CD14-positive monocyte (primary cell): Measurements from ENCODE around the gene KDM2A. TPM values are rescaled to one million over a fixed set of nuclear protein-coding genes. Genes with fewer than 3 reads are reported as not detected.

Experiments used
- DNase-seq, 3 donors: peaks; one replicate each; pipeline ENCODE4 v3.0.0-alpha.2; 2011 to 2022
- H2AFZ ChIP-seq: 2 replicates; pipeline ENCODE4 v1.6.0; 2012; ENCODE audit warnings: mild to moderate bottlenecking, low read depth, low read length, inconsistent platforms; ENCODE audit not compliant: insufficient read depth, poor library complexity, severe bottlenecking
- H3K27ac ChIP-seq, 2 donors: 1 replicate in 1 of 2; 2 replicates in 1 of 2; pipeline ENCODE4 v1.5.1; 2012 to 2013; ENCODE audit warnings: low read length in 2 of 2, control low read depth in 1 of 2, inconsistent platforms in 1 of 2, low read depth in 1 of 2, mild to moderate bottlenecking in 1 of 2
- H3K27me3 ChIP-seq, 2 donors: one replicate each; pipeline versions ENCODE4 v1.6.0 to v1.6.1; 2011 to 2013; ENCODE audit warnings: low read length in 2 of 2; ENCODE audit not compliant: control insufficient read depth in 2 of 2, insufficient read depth in 2 of 2
- H3K36me3 ChIP-seq, 2 donors: replicated peaks in 1 of 2; 1 replicate in 1 of 2; 2 replicates in 1 of 2; pipeline versions ENCODE4 v1.5.1 to v1.6.1; 2012 to 2013; ENCODE audit warnings: low read length in 2 of 2, control low read depth in 1 of 2, inconsistent platforms in 1 of 2, mild to moderate bottlenecking in 1 of 2; ENCODE audit not compliant: insufficient read depth in 2 of 2, control insufficient read depth in 1 of 2
- H3K4me1 ChIP-seq, 2 donors: 1 replicate in 1 of 2; 2 replicates in 1 of 2; pipeline versions ENCODE4 v1.5.1 to v1.6.1; 2012 to 2013; ENCODE audit warnings: low read length in 2 of 2, control low read depth in 1 of 2, inconsistent platforms in 1 of 2, mild to moderate bottlenecking in 1 of 2, moderate library complexity in 1 of 2; ENCODE audit not compliant: insufficient read depth in 2 of 2, control insufficient read depth in 1 of 2
- H3K4me2 ChIP-seq: replicated peaks from 2 replicates; pipeline ENCODE3; 2012; ENCODE audit warnings: low read length, moderate library complexity, mild to moderate bottlenecking; ENCODE audit not compliant: poor library complexity, severe bottlenecking; ENCODE audit errors: extremely low read depth
- H3K4me3 ChIP-seq, 3 experiments: fragments of 200-600 bp in 1 of 3; sonication (generic) in 1 of 3; replicated peaks in 1 of 3; 1 replicate in 2 of 3; 2 replicates in 1 of 3; pipeline ENCODE4 v1.5.1; 2011 to 2013; ENCODE audit warnings: low read length in 3 of 3, mild to moderate bottlenecking in 3 of 3, control low read depth in 2 of 3, low read depth in 2 of 3, inconsistent platforms in 1 of 3, moderate library complexity in 1 of 3
- H3K79me2 ChIP-seq: 2 replicates; pipeline ENCODE4 v1.6.0; 2012; ENCODE audit warnings: mild to moderate bottlenecking, control low read depth, inconsistent platforms, low read length, moderate library complexity; ENCODE audit not compliant: insufficient read depth
- H3K9ac ChIP-seq: 2 replicates; pipeline ENCODE4 v1.6.0; 2017; ENCODE audit warnings: low read length, mild to moderate bottlenecking; ENCODE audit not compliant: insufficient read depth, poor library complexity, severe bottlenecking
- H3K9me3 ChIP-seq, 2 donors: replicated peaks in 1 of 2; 1 replicate in 1 of 2; 2 replicates in 1 of 2; pipeline versions ENCODE4 v1.5.1 to v1.6.1; 2012 to 2013; ENCODE audit warnings: low read length in 2 of 2, control low read depth in 1 of 2; ENCODE audit not compliant: control insufficient read depth in 1 of 2, insufficient read depth in 1 of 2
- H4K20me1 ChIP-seq: 2 replicates; pipeline ENCODE4 v1.6.0; 2012; ENCODE audit warnings: mild to moderate bottlenecking, low read length, control low read depth, moderate library complexity; ENCODE audit not compliant: insufficient read depth
- H3K27ac Mint-ChIP-seq, 7 donors: one replicate each; pipeline ENCODE4 v1.8.0; 2020; ENCODE audit warnings: mild to moderate bottlenecking in 7 of 7, mixed read lengths in 7 of 7, moderate library complexity in 6 of 7, inconsistent platforms in 2 of 7
- H3K27me3 Mint-ChIP-seq, 3 donors: one replicate each; pipeline ENCODE4 v1.8.0; 2021 to 2022; ENCODE audit warnings: low read depth in 3 of 3, mild to moderate bottlenecking in 3 of 3, mixed read lengths in 3 of 3, moderate library complexity in 3 of 3, inconsistent platforms in 1 of 3
- H3K36me3 Mint-ChIP-seq, 2 donors: one replicate each; pipeline ENCODE4 v1.8.0; 2020; ENCODE audit warnings: mixed read lengths in 2 of 2, inconsistent platforms in 1 of 2, mild to moderate bottlenecking in 1 of 2
- H3K4me1 Mint-ChIP-seq: one replicate; pipeline ENCODE4 v1.8.0; 2020; ENCODE audit warnings: mild to moderate bottlenecking, mixed read lengths
- H3K4me3 Mint-ChIP-seq, 2 donors: one replicate each; pipeline ENCODE4 v1.8.0; 2020; ENCODE audit warnings: mild to moderate bottlenecking in 2 of 2, mixed read lengths in 2 of 2, moderate library complexity in 1 of 2
- H3K9me3 Mint-ChIP-seq, 7 donors: one replicate each; pipeline ENCODE4 v1.8.0; 2020 to 2022; ENCODE audit warnings: mixed read lengths in 7 of 7, mild to moderate bottlenecking in 6 of 7, moderate library complexity in 6 of 7, inconsistent platforms in 2 of 7
- CTCF ChIP-seq: fragments of 200-600 bp; IDR thresholded peaks from one replicate; pipeline ENCODE4 v1.8.0; 2022; ENCODE audit warnings: antibody characterized with exemption, mild to moderate bottlenecking
- WGBS: methylation state at CpG from one replicate; pipeline ENCODE4 v1.1.5; 2013; ENCODE audit warnings: missing lambda C conversion rate; ENCODE audit not compliant: insufficient coverage; 5-methylcytosine and 5-hydroxymethylcytosine counted together
- intact Hi-C, 2 donors: fragments of 100-400 bp; cut with micrococcal nuclease; formaldehyde crosslinking; loops; one replicate each; pipeline versions ENCODE4 v1.15.0 to v1.15.1; 2023
- polyA plus RNA-seq, 3 donors: library from polyadenylated mRNA; depleted of rRNA in 1 of 3; unstranded in 2 of 3; stranded (reverse) in 1 of 3; fragments of 300-500 nt in 2 of 3; fragments of >200 nt in 1 of 3; fragmentation: Illumina TruSeq in 2 of 3; gene quantifications; 1 replicate in 2 of 3; 2 replicates in 1 of 3; pipeline ENCODE4 v1.2.3, GENCODE V29; 2012 to 2021

Gene KDM2A
- polyA plus RNA-seq, 3 donors = 2.6 to 98.9 (median 3.9) TPM

- TF ChIP-seq CTCF = no peak
- peak overlapping the region in 2 of 7 donors; percentile 49 to 68 for H3K27ac Mint-ChIP-seq
- H3K9me3 Mint-ChIP-seq = no peaks in the 10 kb centered on the region
These were observed 4.7 kb upstream of the KDM2A start for GRCh38 chr11:67114275-67114896.

GRCh38 chr11:67116758-67117105 lies 2.3 kb upstream of the KDM2A start:
- intact Hi-C loops = no loop called here
- H3K4me1 ChIP-seq = peaks cover 48 to 57% of the 10 kb centered on the region in 2 donors
- no peaks in the 10 kb centered on the region for H3K9me3 Mint-ChIP-seq

More at GRCh38 chr11:67114275-67114896, 4.7 kb upstream of the KDM2A start:
- WGBS = 82% methylated on average over 4 of the region's 10 CpGs
- H3K4me3 ChIP-seq = no peak overlapping the region
- H3K27me3 Mint-ChIP-seq = peaks cover 0 to 6% (median 5%) of the 10 kb centered on the region in 3 donors
- no peaks in the 10 kb centered on the region for H4K20me1 ChIP-seq
- H3K79me2 ChIP-seq = peaks cover 12% of the 10 kb centered on the region
- H3K4me1 ChIP-seq = peaks cover 39 to 46% of the 10 kb centered on the region in 2 donors
- DNase-seq = no peak
- H3K9ac ChIP-seq = no peak overlapping the region
- H3K4me1 Mint-ChIP-seq = peaks cover 30% of the 10 kb centered on the region
- H3K27ac ChIP-seq = no peak overlapping the region
- H2AFZ ChIP-seq = no peak overlapping the region
- H3K4me2 ChIP-seq = no peak overlapping the region
- intact Hi-C loops = no loop called here
- no peaks in the 10 kb centered on the region for H3K9me3 ChIP-seq
- no peak overlapping the region for H3K4me3 Mint-ChIP-seq
- H3K36me3 ChIP-seq = no peaks in the 10 kb centered on the region
- H3K27me3 ChIP-seq = no peaks in the 10 kb centered on the region
- H3K36me3 Mint-ChIP-seq = no peaks in the 10 kb centered on the region

More at GRCh38 chr11:67116758-67117105, 2.3 kb upstream of the KDM2A start:
- Mint-ChIP-seq H3K27me3 (peaks cover 0 to 2% (median 0%) of the 10 kb centered on the region in 3 donors), H3K27ac (no peak overlapping the region), H3K4me1 (peaks cover 40% of the 10 kb centered on the region), H3K36me3 (peaks cover 0 to 3% of the 10 kb centered on the region in 2 donors), H3K4me3 (no peak overlapping the region)
- DNase-seq = no peak
- Histone ChIP-seq H2AFZ (no peak overlapping the region), H3K4me2 (no peak overlapping the region), H3K27me3 (no peaks in the 10 kb centered on the region), H3K9me3 (no peaks in the 10 kb centered on the region), H3K4me3 (no peak overlapping the region), H3K79me2 (peaks cover 32% of the 10 kb centered on the region), H3K9ac (no peak overlapping the region), H3K27ac (no peak overlapping the region), H3K36me3 (no peaks in the 10 kb centered on the region), H4K20me1 (peaks cover 16% of the 10 kb centered on the region)
- TF ChIP-seq CTCF = no peak
- no CpG with 5 or more reads among the region's 3 CpGs for WGBS
